ENCODE measurements around the gene TMEM59L.

DNA sequence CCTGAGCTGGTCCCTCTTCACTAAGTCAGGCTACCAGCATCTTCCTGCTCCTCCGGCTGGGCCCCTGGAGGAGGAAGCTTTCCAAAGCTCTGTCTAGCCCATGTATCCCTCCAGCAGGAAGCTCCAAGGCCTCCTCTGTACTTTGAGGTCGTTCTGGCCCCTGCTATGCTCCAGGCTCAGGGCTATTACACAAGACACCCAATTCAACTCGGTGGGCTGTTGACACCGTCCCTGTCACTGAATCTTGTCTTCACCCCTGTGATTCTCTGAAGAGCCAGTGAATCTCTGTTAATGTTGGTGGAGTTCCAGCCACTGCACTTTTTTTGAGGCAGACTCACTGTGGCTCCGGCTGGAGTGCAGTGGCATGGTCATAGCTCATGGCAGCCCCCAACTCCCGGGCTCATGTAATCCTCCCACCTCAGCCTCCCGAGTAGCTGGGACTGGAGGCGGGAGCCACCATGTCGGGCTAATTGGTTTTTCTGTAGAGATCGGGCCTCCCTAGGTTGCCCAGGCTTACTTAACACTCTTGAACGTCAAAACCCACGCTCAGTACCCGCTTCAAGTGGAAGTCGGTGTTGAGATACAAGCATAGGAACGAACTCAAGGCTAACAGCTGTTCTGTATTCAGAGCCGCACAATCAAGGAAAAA, 24.6 kb upstream of the TMEM59L start:
- no peak for TF ChIP-seq POLR2AphosphoS5 (IDR thresholded peaks at IDR 0.05; ENCODE audit: low read depth, low read length)
- TF ChIP-seq CTCF (IDR thresholded peaks at IDR 0.05): no peak
- TF ChIP-seq, protein P1, sequence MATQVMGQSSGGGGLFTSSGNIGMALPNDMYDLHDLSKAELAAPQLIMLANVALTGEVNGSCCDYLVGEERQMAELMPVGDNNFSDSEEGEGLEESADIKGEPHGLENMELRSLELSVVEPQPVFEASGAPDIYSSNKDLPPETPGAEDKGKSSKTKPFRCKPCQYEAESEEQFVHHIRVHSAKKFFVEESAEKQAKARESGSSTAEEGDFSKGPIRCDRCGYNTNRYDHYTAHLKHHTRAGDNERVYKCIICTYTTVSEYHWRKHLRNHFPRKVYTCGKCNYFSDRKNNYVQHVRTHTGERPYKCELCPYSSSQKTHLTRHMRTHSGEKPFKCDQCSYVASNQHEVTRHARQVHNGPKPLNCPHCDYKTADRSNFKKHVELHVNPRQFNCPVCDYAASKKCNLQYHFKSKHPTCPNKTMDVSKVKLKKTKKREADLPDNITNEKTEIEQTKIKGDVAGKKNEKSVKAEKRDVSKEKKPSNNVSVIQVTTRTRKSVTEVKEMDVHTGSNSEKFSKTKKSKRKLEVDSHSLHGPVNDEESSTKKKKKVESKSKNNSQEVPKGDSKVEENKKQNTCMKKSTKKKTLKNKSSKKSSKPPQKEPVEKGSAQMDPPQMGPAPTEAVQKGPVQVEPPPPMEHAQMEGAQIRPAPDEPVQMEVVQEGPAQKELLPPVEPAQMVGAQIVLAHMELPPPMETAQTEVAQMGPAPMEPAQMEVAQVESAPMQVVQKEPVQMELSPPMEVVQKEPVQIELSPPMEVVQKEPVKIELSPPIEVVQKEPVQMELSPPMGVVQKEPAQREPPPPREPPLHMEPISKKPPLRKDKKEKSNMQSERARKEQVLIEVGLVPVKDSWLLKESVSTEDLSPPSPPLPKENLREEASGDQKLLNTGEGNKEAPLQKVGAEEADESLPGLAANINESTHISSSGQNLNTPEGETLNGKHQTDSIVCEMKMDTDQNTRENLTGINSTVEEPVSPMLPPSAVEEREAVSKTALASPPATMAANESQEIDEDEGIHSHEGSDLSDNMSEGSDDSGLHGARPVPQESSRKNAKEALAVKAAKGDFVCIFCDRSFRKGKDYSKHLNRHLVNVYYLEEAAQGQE (IDR thresholded peaks at IDR 0.05; ENCODE audit: insufficient read depth in 1 of 2, low read depth in 2 of 2, low read length in 1 of 2): no peak

Measured in Panc1 (cell line).